Natural killer cell (primary cell): ENCODE results near the gene NAA60. TPM values are rescaled to one million over a fixed set of nuclear protein-coding genes. Genes with fewer than 3 reads are reported as not detected.
A peak's percentile ranks its signal among the peaks of the same experiment; 100 is the strongest.

Experiments
- ATAC-seq, 3 donors: fragments of 150-1000 bp in 2 of 3; fragments of 200-7000 bp in 1 of 3; cut with Tn5 transposase; 1 replicate in 1 of 3; 2 replicates in 2 of 3; pipeline ENCODE4 v1.10.0; 2021; ENCODE audit warnings: mild to moderate bottlenecking in 2 of 3, moderate library complexity in 2 of 3
- DNase-seq, 2 donors: peaks; one replicate each; pipeline versions ENCODE4 v3.0.0 to v3.0.0-alpha.2; 2013 to 2021; ENCODE audit warnings: mixed read lengths in 1 of 2
- H3K27ac ChIP-seq: one replicate; pipeline ENCODE4 v1.5.1; 2013; ENCODE audit warnings: mild to moderate bottlenecking, low read length
- H3K27me3 ChIP-seq: one replicate; pipeline ENCODE4 v1.6.1; 2013; ENCODE audit warnings: low read length; ENCODE audit not compliant: control insufficient read depth, insufficient read depth
- H3K36me3 ChIP-seq: one replicate; pipeline ENCODE4 v1.6.1; 2013; ENCODE audit warnings: low read length; ENCODE audit not compliant: control insufficient read depth, insufficient read depth
- H3K4me1 ChIP-seq: one replicate; pipeline ENCODE4 v1.6.1; 2013; ENCODE audit warnings: low read length; ENCODE audit not compliant: control insufficient read depth, insufficient read depth
- H3K4me3 ChIP-seq: one replicate; pipeline ENCODE4 v1.5.1; 2013; ENCODE audit warnings: low read length
- H3K9me3 ChIP-seq: one replicate; pipeline ENCODE4 v1.6.1; 2013; ENCODE audit warnings: low read length; ENCODE audit not compliant: control insufficient read depth, insufficient read depth
- H3K27ac Mint-ChIP-seq, 2 donors: one replicate each; pipeline ENCODE4 v1.8.0; 2022; ENCODE audit warnings: mild to moderate bottlenecking in 2 of 2, mixed read lengths in 2 of 2, moderate library complexity in 1 of 2
- H3K27me3 Mint-ChIP-seq, 2 donors: one replicate each; pipeline ENCODE4 v1.8.0; 2022; ENCODE audit warnings: low read depth in 2 of 2, mixed read lengths in 2 of 2
- H3K36me3 Mint-ChIP-seq: one replicate; pipeline ENCODE4 v1.8.0; 2022; ENCODE audit warnings: mixed read lengths
- H3K4me1 Mint-ChIP-seq, 2 donors: one replicate each; pipeline ENCODE4 v1.8.0; 2022; ENCODE audit warnings: mixed read lengths in 2 of 2
- H3K4me3 Mint-ChIP-seq: one replicate; pipeline ENCODE4 v1.8.0; 2022; ENCODE audit warnings: mild to moderate bottlenecking, moderate library complexity, mixed read lengths
- H3K9me3 Mint-ChIP-seq, 2 donors: one replicate each; pipeline ENCODE4 v1.8.0; 2022; ENCODE audit warnings: mixed read lengths in 2 of 2
- WGBS: methylation state at CpG from one replicate; pipeline ENCODE4 v1.1.7; 2013; ENCODE audit warnings: missing lambda C conversion rate; ENCODE audit not compliant: insufficient coverage; 5-methylcytosine and 5-hydroxymethylcytosine counted together
- intact Hi-C: fragments of 100-400 bp; cut with micrococcal nuclease; formaldehyde crosslinking; loops from one replicate; pipeline ENCODE4 v1.14.2; 2022
- total RNA-seq, 4 donors: library from RNA; stranded (reverse); fragments of 120-200 nt in 1 of 4; gene quantifications; one replicate each; pipeline versions ENCODE4 v1.2.3 to v1.2.4, GENCODE V29; 2013 to 2022
- TF ChIP-seq, protein P1 (sequence below): fragments of 200-600 bp; IDR thresholded peaks from one replicate; pipeline ENCODE4 v1.8.0; 2022; ENCODE audit warnings: antibody characterized with exemption

Gene NAA60
- total RNA-seq, 3 donors from 2014 or later (not counting 1 experiment from before 2014, with no cell fraction given): 45.1 to 69.0 (median 58.9) TPM

DNA sequence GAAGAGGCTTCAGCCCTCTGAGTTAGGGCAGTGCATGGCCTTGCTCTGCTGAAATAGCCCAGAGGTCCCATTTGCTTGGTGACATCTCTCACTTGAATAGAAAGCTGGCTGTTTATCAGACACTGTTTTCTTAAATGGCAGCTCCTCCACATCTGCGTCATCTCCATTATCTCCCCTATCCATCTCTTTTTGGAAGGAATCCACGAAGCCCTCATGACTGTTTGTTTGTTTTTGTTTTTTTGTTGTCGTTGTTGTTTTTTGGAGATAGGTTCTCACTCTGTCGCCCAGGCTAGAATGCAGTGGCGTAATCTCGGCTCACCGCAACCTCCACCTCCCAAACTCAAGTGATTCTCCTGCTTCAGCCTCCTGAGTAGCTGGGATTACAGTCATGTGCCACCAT lies 16.6 kb downstream of the NAA60 start:
- H3K4me3 Mint-ChIP-seq: peak overlapping the region; percentile 62
- no peak for DNase-seq
- ATAC-seq: no peak
- Histone ChIP-seq H3K4me3 (no peak overlapping the region), H3K4me1 (peaks cover 50% of the 10 kb centered on the region), H3K36me3 (no peaks in the 10 kb centered on the region), H3K9me3 (no peaks in the 10 kb centered on the region), H3K27me3 (no peaks in the 10 kb centered on the region), H3K27ac (no peak overlapping the region)
- H3K27ac Mint-ChIP-seq: peak overlapping the region; percentile 91
- no peaks in the 10 kb centered on the region for H3K27me3 Mint-ChIP-seq
- H3K36me3 Mint-ChIP-seq: no peaks in the 10 kb centered on the region
- intact Hi-C loops: loop anchor here (10.0 kb wide), 1 partner anchor 275 kb away; the partner anchor contains the start of gene OR1F1
- no peaks in the 10 kb centered on the region for H3K9me3 Mint-ChIP-seq
- TF ChIP-seq, protein P1, sequence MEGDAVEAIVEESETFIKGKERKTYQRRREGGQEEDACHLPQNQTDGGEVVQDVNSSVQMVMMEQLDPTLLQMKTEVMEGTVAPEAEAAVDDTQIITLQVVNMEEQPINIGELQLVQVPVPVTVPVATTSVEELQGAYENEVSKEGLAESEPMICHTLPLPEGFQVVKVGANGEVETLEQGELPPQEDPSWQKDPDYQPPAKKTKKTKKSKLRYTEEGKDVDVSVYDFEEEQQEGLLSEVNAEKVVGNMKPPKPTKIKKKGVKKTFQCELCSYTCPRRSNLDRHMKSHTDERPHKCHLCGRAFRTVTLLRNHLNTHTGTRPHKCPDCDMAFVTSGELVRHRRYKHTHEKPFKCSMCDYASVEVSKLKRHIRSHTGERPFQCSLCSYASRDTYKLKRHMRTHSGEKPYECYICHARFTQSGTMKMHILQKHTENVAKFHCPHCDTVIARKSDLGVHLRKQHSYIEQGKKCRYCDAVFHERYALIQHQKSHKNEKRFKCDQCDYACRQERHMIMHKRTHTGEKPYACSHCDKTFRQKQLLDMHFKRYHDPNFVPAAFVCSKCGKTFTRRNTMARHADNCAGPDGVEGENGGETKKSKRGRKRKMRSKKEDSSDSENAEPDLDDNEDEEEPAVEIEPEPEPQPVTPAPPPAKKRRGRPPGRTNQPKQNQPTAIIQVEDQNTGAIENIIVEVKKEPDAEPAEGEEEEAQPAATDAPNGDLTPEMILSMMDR: no peak
- WGBS: 100% methylated on average over 3 of the region's 7 CpGs
- H3K4me1 Mint-ChIP-seq: peaks cover 51 to 54% of the 10 kb centered on the region in 2 donors

DNA sequence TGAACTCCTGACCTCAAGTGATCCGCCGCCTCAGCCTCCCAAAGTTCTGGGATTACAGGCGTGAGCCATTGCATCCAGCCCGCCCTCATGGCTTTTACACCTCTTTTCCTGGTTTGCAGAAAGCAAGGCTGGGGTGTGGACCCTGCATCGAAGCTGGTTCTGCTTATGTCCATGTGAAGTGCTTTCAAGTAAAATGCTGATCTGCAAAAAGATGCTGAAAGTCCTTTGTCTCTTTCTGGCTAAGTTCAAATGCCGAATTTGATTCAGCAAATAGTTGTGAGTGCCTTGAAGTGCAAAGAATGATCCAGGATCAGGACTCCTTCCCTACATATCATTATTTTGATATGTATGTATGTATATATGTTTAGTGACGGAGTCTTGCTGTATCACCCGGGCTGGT lies 17.1 kb downstream of the NAA60 start:
- Mint-ChIP-seq H3K36me3 (no peaks in the 10 kb centered on the region), H3K27me3 (no peaks in the 10 kb centered on the region), H3K9me3 (no peaks in the 10 kb centered on the region), H3K4me1 (peaks cover 51 to 54% of the 10 kb centered on the region in 2 donors), H3K27ac (peak overlapping the region; percentile 91), H3K4me3 (peak overlapping the region; percentile 62)
- TF ChIP-seq, protein P1: no peak
- peaks cover 50% of the 10 kb centered on the region for H3K4me1 ChIP-seq
- no peaks in the 10 kb centered on the region for H3K9me3 ChIP-seq
- no peak for ATAC-seq
- intact Hi-C loops: loop anchor here (10.0 kb wide), 1 partner anchor 276 kb away; the partner anchor contains the start of gene OR1F1
- no peak overlapping the region for H3K4me3 ChIP-seq
- DNase-seq: no peak
- H3K36me3 ChIP-seq: no peaks in the 10 kb centered on the region
- H3K27ac ChIP-seq: peak overlapping the region; percentile 35
- no peaks in the 10 kb centered on the region for H3K27me3 ChIP-seq
- WGBS: 94% methylated on average over 5 of the region's 8 CpGs

DNA sequence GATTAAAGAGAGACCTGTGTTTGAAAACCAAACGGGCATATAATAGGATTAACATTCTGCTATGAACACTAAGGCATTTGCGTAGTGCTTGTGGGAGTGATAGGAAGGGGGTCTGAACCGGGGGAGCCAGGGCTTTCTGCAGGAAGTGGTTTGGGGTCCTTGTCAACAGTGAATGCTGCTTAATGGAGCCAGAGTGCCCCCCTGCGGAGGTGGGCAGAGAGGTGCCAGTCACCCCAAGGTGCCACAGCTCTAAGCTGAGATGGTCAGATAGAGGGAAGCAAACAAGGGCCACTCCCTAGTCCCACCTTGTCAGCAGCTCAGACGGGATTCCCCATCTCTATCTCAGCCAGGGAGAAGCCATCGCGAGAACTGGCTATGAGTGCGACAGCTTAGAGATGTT lies 17.7 kb downstream of the NAA60 start:
- H3K4me1 ChIP-seq: peaks cover 50% of the 10 kb centered on the region
- peaks cover 51 to 52% of the 10 kb centered on the region in 2 donors for H3K4me1 Mint-ChIP-seq

More for the DNA sequence above, 17.7 kb downstream of the NAA60 start:
- ATAC-seq (peak; percentile 13 to 38 (median 34)), DNase-seq (peak; percentile 34 to 77)
- Histone ChIP-seq H3K27ac (peak overlapping the region; percentile 35), H3K36me3 (peaks cover 4% of the 10 kb centered on the region), H3K9me3 (no peaks in the 10 kb centered on the region), H3K4me3 (no peak overlapping the region), H3K27me3 (no peaks in the 10 kb centered on the region)
- Mint-ChIP-seq H3K27me3 (no peaks in the 10 kb centered on the region), H3K27ac (peak overlapping the region; percentile 91), H3K9me3 (no peaks in the 10 kb centered on the region), H3K36me3 (no peaks in the 10 kb centered on the region), H3K4me3 (peak overlapping the region; percentile 62)
- intact Hi-C loops: loop anchor here (10.0 kb wide), 1 partner anchor 276 kb away; the partner anchor contains the start of gene OR1F1
- TF ChIP-seq, protein P1: no peak
- 10% methylated on average over 4 of the region's 8 CpGs for WGBS
